Transverse colon (tissue), 4 donors: ENCODE data around the gene PLCB1. TPM values are rescaled to one million over a fixed set of nuclear protein-coding genes. Genes with fewer than 3 reads are reported as not detected.

Experiments used
- DNase-seq: peaks from one replicate; pipeline ENCODE4 v3.0.0-alpha.2; 2019
- H3K27ac ChIP-seq, 4 donors: fragments of 200-600 bp; sonication (generic); 2 replicates each; pipeline ENCODE4 v1.5.1; 2016 to 2018; ENCODE audit warnings: inconsistent platforms in 4 of 4
- H3K27me3 ChIP-seq: fragments of 200-600 bp; sonication (generic); 2 replicates; pipeline ENCODE4 v1.5.1; 2017; ENCODE audit warnings: inconsistent platforms
- H3K36me3 ChIP-seq, 4 donors: fragments of 200-600 bp; sonication (generic); 2 replicates each; pipeline ENCODE4 v1.5.1; 2017 to 2019; ENCODE audit warnings: inconsistent platforms in 4 of 4
- H3K4me1 ChIP-seq, 4 donors: fragments of 200-600 bp; sonication (generic); 2 replicates each; pipeline ENCODE4 v1.5.1; 2017 to 2020; ENCODE audit warnings: inconsistent platforms in 4 of 4
- H3K4me3 ChIP-seq, 4 donors: fragments of 200-600 bp; sonication (generic); 1 replicate in 1 of 4; 2 replicates in 3 of 4; pipeline versions ENCODE4 v1.5.1 to v1.6.1; 2017 to 2019; ENCODE audit warnings: inconsistent platforms in 4 of 4
- H3K9me3 ChIP-seq, 2 donors: fragments of 200-600 bp; sonication (generic); 2 replicates each; pipeline ENCODE4 v1.5.1; 2017 to 2019; ENCODE audit warnings: inconsistent platforms in 2 of 2
- CTCF ChIP-seq, 5 experiments: fragments of 200-600 bp in 3 of 5; fragments of 450-650 bp in 2 of 5; sonication (generic) in 3 of 5; IDR thresholded peaks; 1 replicate in 2 of 5; 2 replicates in 3 of 5; pipeline ENCODE4 v1.5.1; 2016 to 2017; ENCODE audit warnings: antibody characterized with exemption in 5 of 5, inconsistent platforms in 3 of 5, mild to moderate bottlenecking in 2 of 5, moderate library complexity in 1 of 5
- EP300 ChIP-seq: sonication (generic); formaldehyde crosslinking; IDR thresholded peaks from one replicate; pipeline ENCODE4 v1.6.1; 2017; ENCODE audit warnings: antibody characterized with exemption, low read depth
- POLR2A ChIP-seq: fragments of 450-650 bp; IDR thresholded peaks from one replicate; pipeline ENCODE4 v1.6.1; 2016; ENCODE audit warnings: antibody characterized with exemption, mild to moderate bottlenecking, moderate library complexity
- POLR2AphosphoS5 ChIP-seq, 3 donors: sonication (generic); formaldehyde crosslinking; IDR thresholded peaks; one replicate each; pipeline ENCODE4 v1.6.1; 2016; ENCODE audit warnings: antibody characterized with exemption in 3 of 3
- WGBS, 2 donors: methylation state at CpG; one replicate each; pipeline ENCODE4 v1.1.5; 2018; ENCODE audit warnings: low coverage in 1 of 2; 5-methylcytosine and 5-hydroxymethylcytosine counted together
- in situ Hi-C, 4 donors: fragments of 200-750 bp; cut with MboI; loops; one replicate each; pipeline versions ENCODE4 v1.15.0 to v1.15.1; 2017; ENCODE audit warnings: low sequenced_read_pairs in 3 of 4, low pct_ligation_motif_present in 1 of 4, low pct_unique_long_range_greater_than_20kb in 1 of 4
- intact Hi-C: fragments of 100-400 bp; cut with DNase I; formaldehyde crosslinking; loops from one replicate; pipeline ENCODE4 v1.15.1; 2023; ENCODE audit warnings: low total_unique reads
- total RNA-seq, 4 donors: library from RNA; depleted of rRNA; stranded (reverse); fragments of >200 nt; gene quantifications; one replicate each; pipeline ENCODE4 v1.1.0, GENCODE V29; 2016

PLCB1 gene
- total RNA-seq, 4 donors from 2014 or later, result 13.1 to 18.6 (median 15.8) TPM

DNA sequence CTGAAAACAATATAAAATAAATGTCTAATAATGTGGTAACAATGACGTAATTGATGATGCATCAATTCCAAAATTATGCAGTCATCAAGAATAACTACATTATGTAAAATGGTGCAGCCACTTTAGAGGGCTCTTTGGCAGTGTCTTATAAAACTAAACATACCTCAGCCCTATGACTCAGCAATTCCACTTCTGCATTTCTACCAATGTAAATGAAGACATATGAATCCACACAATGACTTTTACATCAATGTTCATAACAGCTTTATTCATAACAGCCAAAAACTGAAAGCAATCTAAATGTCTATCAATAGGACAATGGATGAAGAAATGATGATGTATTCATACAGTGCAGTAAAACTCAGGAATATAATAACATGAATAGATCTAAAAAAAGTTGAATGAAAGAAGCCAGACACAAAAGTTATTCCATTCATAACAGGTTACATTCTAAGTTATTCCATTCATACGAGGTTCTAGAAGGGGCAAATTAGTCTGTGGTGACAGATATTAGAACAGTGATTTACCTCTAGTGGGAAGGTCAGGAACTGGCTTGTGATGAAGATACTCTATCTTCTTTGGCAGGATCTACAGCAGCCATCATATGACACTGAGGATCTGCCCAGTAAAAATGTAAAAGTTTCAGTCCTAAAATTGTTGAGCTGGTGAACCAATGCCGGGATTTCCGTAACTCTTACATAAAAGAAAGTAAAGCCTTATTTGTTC, 396.1 kb downstream of the PLCB1 start:
- intact Hi-C loops (no loop called here), in situ Hi-C loops (no loop called here)
- H3K27ac ChIP-seq, result no peak overlapping the region
- H3K4me1 ChIP-seq, result peaks cover 0 to 2% (median 0%) of the 10 kb centered on the region in 4 donors
- no peak for DNase-seq
- H3K4me3 ChIP-seq, result no peak overlapping the region
- H3K9me3 ChIP-seq, result no peaks in the 10 kb centered on the region
- no peaks in the 10 kb centered on the region for H3K36me3 ChIP-seq
- no peaks in the 10 kb centered on the region for H3K27me3 ChIP-seq
- TF ChIP-seq POLR2A (no peak), POLR2AphosphoS5 (IDR thresholded peaks at IDR 0.05) (peak in 1 of 3 donors; percentile 16)
- 71 to 75% methylated on average over 4 of the region's 4 CpGs for WGBS, 2 donors

GRCh38 chr20:8530022-8530421, 398.0 kb downstream of the PLCB1 start:
- Histone ChIP-seq H3K4me1 (peaks cover 0 to 2% (median 0%) of the 10 kb centered on the region in 4 donors), H3K36me3 (no peaks in the 10 kb centered on the region), H3K4me3 (no peak overlapping the region), H3K27ac (no peak overlapping the region), H3K9me3 (no peaks in the 10 kb centered on the region), H3K27me3 (no peaks in the 10 kb centered on the region)
- WGBS, 2 donors, result 68 to 83% methylated on average over 1 of the region's 1 CpG
- in situ Hi-C loops (no loop called here), intact Hi-C loops (no loop called here)
- no peak for DNase-seq
- TF ChIP-seq CTCF (IDR thresholded peaks at IDR 0.05), result no peak
- no peak for TF ChIP-seq POLR2A
- no peak for TF ChIP-seq EP300
- TF ChIP-seq POLR2AphosphoS5 (IDR thresholded peaks at IDR 0.05), result no peak

- WGBS, 2 donors, result 78 to 80% methylated on average over 3 of the region's 3 CpGs
- peaks cover 0 to 2% (median 0%) of the 10 kb centered on the region in 4 donors for H3K4me1 ChIP-seq
- intact Hi-C loops (no loop called here), in situ Hi-C loops (no loop called here)
- TF ChIP-seq CTCF (IDR thresholded peaks at IDR 0.05), result no peak
- TF ChIP-seq EP300, result no peak
- no peak for TF ChIP-seq POLR2A
- TF ChIP-seq POLR2AphosphoS5 (IDR thresholded peaks at IDR 0.05), result no peak
- H3K4me3 ChIP-seq, result no peak overlapping the region
- no peaks in the 10 kb centered on the region for H3K27me3 ChIP-seq
- no peak for DNase-seq
- H3K36me3 ChIP-seq, result no peaks in the 10 kb centered on the region
- H3K27ac ChIP-seq, result no peak overlapping the region
- H3K9me3 ChIP-seq, result no peaks in the 10 kb centered on the region
Observed at GRCh38 chr20:8532169-8532568, 400.1 kb downstream of the PLCB1 start.

- intact Hi-C loops (no loop called here), in situ Hi-C loops (no loop called here)
- Histone ChIP-seq H3K36me3 (no peaks in the 10 kb centered on the region), H3K27ac (no peak overlapping the region), H3K4me1 (peaks cover 0 to 2% (median 0%) of the 10 kb centered on the region in 4 donors), H3K9me3 (no peaks in the 10 kb centered on the region), H3K27me3 (no peaks in the 10 kb centered on the region), H3K4me3 (no peak overlapping the region)
- no peak for DNase-seq
- TF ChIP-seq CTCF (IDR thresholded peaks at IDR 0.05), result no peak
- no peak for TF ChIP-seq EP300
- TF ChIP-seq POLR2A, result no peak
- TF ChIP-seq POLR2AphosphoS5 (IDR thresholded peaks at IDR 0.05), result no peak
- WGBS, 2 donors, result 44 to 47% methylated on average over 4 to 5 of the region's 5 CpGs
Observed at GRCh38 chr20:8534368-8535160, 402.5 kb downstream of the PLCB1 start.
